Measurements from ENCODE around the gene GIT1.

The GIT1 gene

DNA sequence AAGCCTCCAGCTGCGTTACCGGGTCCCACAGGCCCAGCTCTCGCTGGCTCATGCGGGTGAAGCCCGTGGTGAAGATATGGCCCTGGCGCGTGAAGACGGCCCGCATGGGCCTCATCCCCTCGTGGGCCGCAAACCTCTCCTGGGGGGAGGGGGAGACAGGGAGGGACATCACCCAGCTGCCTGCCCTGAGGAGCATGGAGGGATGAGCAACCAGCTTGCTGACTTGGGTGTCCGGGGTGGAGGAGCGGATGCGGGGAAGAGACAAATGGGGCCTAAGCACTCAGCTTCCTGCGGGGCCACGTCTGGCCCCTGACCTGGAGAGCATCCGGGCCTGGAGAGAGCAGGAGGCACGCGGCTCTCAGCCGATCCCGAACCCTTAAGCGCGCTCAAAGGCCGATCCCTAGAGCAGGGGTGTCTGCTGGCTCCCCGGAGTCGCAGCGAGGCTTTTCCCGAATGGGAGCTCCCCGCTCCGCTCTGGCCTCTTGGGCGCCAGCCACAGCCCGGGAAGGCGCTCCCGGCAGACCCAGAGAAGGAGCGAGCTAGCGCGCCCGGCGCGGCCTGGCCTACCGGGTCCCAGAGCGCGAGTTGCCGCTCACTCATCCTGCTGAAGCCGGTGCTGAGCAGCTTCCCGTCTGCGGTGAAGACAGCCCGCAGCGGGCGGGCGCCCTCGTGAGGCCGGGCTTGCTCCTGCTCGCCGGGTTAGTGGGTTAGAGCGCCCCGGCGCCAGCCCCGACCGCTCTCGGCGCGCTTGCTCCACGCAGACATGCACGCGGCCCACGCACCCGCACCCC, 28.2 kb upstream of the GIT1 start:
- ChIA-PET CTCF (interaction anchor here (0.6 to 1.7 kb wide), 6 partner anchors 9 to 186 kb away, joined by 3 to 7 read pairs (median 3); no protein-coding TSS in a partner anchor), POLR2A (interaction anchor here (1.5 kb wide), 1 partner anchor 27 kb away, joined by 4 read pairs; no protein-coding TSS in a partner anchor)
- no peak for DNase-seq (ENCODE audit: extremely low spot score)
- no peak for TF ChIP-seq CTBP1 (IDR thresholded peaks at IDR 0.05; ENCODE audit: borderline replicate concordance)
- no peak for TF ChIP-seq SP1 (IDR thresholded peaks at IDR 0.05)
- no peak for TF ChIP-seq NFRKB (IDR thresholded peaks at IDR 0.05)
- no peak for TF ChIP-seq FOXA1 (IDR thresholded peaks at IDR 0.05)
- TF ChIP-seq, protein P1, sequence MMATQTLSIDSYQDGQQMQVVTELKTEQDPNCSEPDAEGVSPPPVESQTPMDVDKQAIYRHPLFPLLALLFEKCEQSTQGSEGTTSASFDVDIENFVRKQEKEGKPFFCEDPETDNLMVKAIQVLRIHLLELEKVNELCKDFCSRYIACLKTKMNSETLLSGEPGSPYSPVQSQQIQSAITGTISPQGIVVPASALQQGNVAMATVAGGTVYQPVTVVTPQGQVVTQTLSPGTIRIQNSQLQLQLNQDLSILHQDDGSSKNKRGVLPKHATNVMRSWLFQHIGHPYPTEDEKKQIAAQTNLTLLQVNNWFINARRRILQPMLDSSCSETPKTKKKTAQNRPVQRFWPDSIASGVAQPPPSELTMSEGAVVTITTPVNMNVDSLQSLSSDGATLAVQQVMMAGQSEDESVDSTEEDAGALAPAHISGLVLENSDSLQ (IDR thresholded peaks at IDR 0.05), result no peak
- no peak for TF ChIP-seq FOXM1 (IDR thresholded peaks at IDR 0.05; ENCODE audit: borderline replicate concordance)

GRCh38 chr17:29617125-29617480, 27.7 kb upstream of the GIT1 start:
- POLR2A ChIA-PET, result interaction anchor here (1.5 kb wide), 1 partner anchor 26 kb away, joined by 4 read pairs; no protein-coding TSS in a partner anchor
- CTCF ChIA-PET, result interaction anchor here (0.5 to 1.7 kb wide), 9 partner anchors 8 to 474 kb away, joined by 3 to 7 read pairs (median 4); no protein-coding TSS in a partner anchor
- no peak for DNase-seq (ENCODE audit: extremely low spot score)
- TF ChIP-seq, protein P1 (IDR thresholded peaks at IDR 0.05), result no peak
- TF ChIP-seq TARDBP (IDR thresholded peaks at IDR 0.05) (no peak), BHLHE40 (IDR thresholded peaks at IDR 0.05; ENCODE audit: borderline replicate concordance) (no peak), SP1 (IDR thresholded peaks at IDR 0.05) (no peak), SUZ12 (IDR thresholded peaks at IDR 0.05) (no peak), ELF4 (IDR thresholded peaks at IDR 0.05) (no peak), HDGF (IDR thresholded peaks at IDR 0.05; ENCODE audit: borderline replicate concordance) (no peak), LEF1 (IDR thresholded peaks at IDR 0.05; ENCODE audit: borderline replicate concordance) (no peak), FOXK2 (IDR thresholded peaks at IDR 0.05) (no peak), ARNT (IDR thresholded peaks at IDR 0.05) (no peak), FOXM1 (IDR thresholded peaks at IDR 0.05; ENCODE audit: borderline replicate concordance) (no peak), L3MBTL2 (conservative IDR thresholded peaks at IDR 0.05) (no peak), CTBP1 (IDR thresholded peaks at IDR 0.05; ENCODE audit: borderline replicate concordance) (no peak), ZNF384 (IDR thresholded peaks at IDR 0.05) (no peak), NFRKB (IDR thresholded peaks at IDR 0.05) (no peak), FOXA1 (IDR thresholded peaks at IDR 0.05) (no peak)

- no peak for DNase-seq (ENCODE audit: extremely low spot score)
- ChIA-PET CTCF (interaction anchor here (0.5 to 1.7 kb wide), 9 partner anchors 9 to 473 kb away, joined by 3 to 7 read pairs (median 4); no protein-coding TSS in a partner anchor), POLR2A (interaction anchor here (1.5 kb wide), 1 partner anchor 26 kb away, joined by 4 read pairs; no protein-coding TSS in a partner anchor)
- TF ChIP-seq FOXA1 (IDR thresholded peaks at IDR 0.05), result no peak
- TF ChIP-seq CTBP1 (IDR thresholded peaks at IDR 0.05; ENCODE audit: borderline replicate concordance), result no peak
- no peak for TF ChIP-seq L3MBTL2 (conservative IDR thresholded peaks at IDR 0.05)
- no peak for TF ChIP-seq SP1 (IDR thresholded peaks at IDR 0.05)
Observed at GRCh38 chr17:29616300-29617048, 27.0 kb upstream of the GIT1 start.

- POLR2A ChIA-PET, result no interaction called here
- no peak for DNase-seq (ENCODE audit: extremely low spot score)
- TF ChIP-seq BHLHE40 (IDR thresholded peaks at IDR 0.05; ENCODE audit: borderline replicate concordance) (no peak), FOXM1 (IDR thresholded peaks at IDR 0.05; ENCODE audit: borderline replicate concordance) (no peak), L3MBTL2 (conservative IDR thresholded peaks at IDR 0.05) (no peak), SP1 (IDR thresholded peaks at IDR 0.05) (no peak), ARNT (IDR thresholded peaks at IDR 0.05) (no peak), NFRKB (IDR thresholded peaks at IDR 0.05) (no peak), HDGF (IDR thresholded peaks at IDR 0.05; ENCODE audit: borderline replicate concordance) (no peak), FOXA1 (IDR thresholded peaks at IDR 0.05) (no peak), ELF4 (IDR thresholded peaks at IDR 0.05) (no peak), ZNF384 (IDR thresholded peaks at IDR 0.05) (no peak), SUZ12 (IDR thresholded peaks at IDR 0.05) (no peak), LEF1 (IDR thresholded peaks at IDR 0.05; ENCODE audit: borderline replicate concordance) (no peak), FOXK2 (IDR thresholded peaks at IDR 0.05) (no peak)
- TF ChIP-seq, protein P1 (IDR thresholded peaks at IDR 0.05), result no peak
- CTCF ChIA-PET, result interaction anchor here (0.6 to 1.1 kb wide), 3 partner anchors 25 to 506 kb away, joined by 3 to 5 read pairs (median 3); no protein-coding TSS in a partner anchor
Observed at GRCh38 chr17:29615492-29616299, 26.2 kb upstream of the GIT1 start.

DNA sequence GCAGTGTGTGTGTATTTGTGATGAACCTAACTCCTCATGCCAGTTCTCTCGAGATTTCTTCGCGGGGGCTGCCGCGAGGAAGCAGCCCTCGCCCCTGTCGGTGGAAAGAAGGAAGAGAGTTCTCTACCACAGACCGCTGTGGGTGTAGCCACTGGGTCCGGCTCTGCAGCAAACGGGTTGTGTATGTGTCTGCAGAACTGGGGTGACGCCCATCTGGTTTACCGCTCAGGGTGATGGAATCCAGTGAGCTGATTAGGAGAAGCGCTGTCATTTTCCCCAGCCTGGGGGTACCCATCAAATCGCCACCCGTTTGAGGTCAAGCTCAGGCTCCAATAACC, 25.6 kb upstream of the GIT1 start:
- ChIA-PET CTCF (interaction anchor here (0.5 to 0.8 kb wide), 3 partner anchors 66 to 1774 kb away, joined by 3 read pairs; no protein-coding TSS in a partner anchor), POLR2A (no interaction called here)
- no peak for DNase-seq (ENCODE audit: extremely low spot score)
- TF ChIP-seq ELF4 (IDR thresholded peaks at IDR 0.05), result no peak
- TF ChIP-seq ARNT (IDR thresholded peaks at IDR 0.05), result no peak
- no peak for TF ChIP-seq FOXM1 (IDR thresholded peaks at IDR 0.05; ENCODE audit: borderline replicate concordance)
- TF ChIP-seq ZNF384 (IDR thresholded peaks at IDR 0.05), result no peak
- TF ChIP-seq LEF1 (IDR thresholded peaks at IDR 0.05; ENCODE audit: borderline replicate concordance), result no peak

All from HEK293T (cell line).